ENCODE measurements around the gene IER5.

DNA sequence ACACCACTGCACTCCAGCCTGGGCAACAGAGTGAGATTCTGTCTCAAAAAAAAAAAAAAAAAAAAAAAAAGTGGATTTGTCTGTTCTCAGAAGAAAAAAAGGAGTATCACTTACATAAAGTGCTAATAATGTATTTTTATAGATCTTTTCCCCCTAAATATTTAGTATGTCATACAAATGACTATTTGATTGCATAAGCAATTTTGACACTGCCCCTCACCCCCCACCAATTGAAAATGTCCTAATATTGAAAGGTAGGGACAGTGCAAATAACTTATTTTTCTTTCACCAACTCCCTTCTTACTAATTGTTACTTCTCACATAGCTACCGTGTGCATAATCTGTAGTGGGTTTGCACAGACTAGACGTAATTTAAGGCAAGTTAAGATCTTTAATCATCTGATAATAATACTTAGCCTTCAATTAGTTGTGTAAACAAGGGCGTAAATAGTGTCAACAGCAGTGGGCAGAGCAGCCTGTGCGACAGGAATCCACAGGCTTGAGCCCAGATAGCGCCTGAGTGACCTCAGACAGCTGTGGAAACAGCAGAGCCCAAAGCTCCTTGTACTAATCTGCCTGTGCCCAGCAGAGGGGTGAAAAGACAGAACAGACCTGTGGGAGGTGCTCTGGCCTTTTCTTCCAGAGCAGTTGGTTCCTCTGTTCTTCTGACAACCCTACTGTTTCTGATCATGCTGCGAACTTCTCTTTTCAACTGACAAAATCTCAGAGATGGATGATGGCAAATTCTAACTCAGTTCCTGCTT is 4.5 kb upstream of the IER5 start:
- TF ChIP-seq POLR2A (IDR thresholded peaks at IDR 0.05; ENCODE audit: low read length) (no peak), GATA1 (IDR thresholded peaks at IDR 0.05; ENCODE audit: low read depth, low read length) (no peak)
